Karpas-422 (cell line): ENCODE data around the gene SORCS1. TPM values are rescaled to one million over a fixed set of nuclear protein-coding genes. Genes with fewer than 3 reads are reported as not detected.

Experiments used
- DNase-seq: peaks from one replicate; pipeline ENCODE4 v3.0.0-alpha.2; 2015
- H2AFZ ChIP-seq: fragments of 200-600 bp; sonication (generic); 2 replicates; pipeline ENCODE4 v1.6.1; 2014; ENCODE audit warnings: antibody characterized with exemption, low read length, mixed read lengths
- H3K27ac ChIP-seq: fragments of 200-600 bp; sonication (generic); 2 replicates; pipeline ENCODE4 v1.5.1; 2014; ENCODE audit warnings: mild to moderate bottlenecking, low read length, moderate library complexity
- H3K27me3 ChIP-seq: fragments of 200-600 bp; sonication (generic); 2 replicates; pipeline ENCODE4 v1.6.1; 2014; ENCODE audit warnings: low read length, mixed read lengths
- H3K36me3 ChIP-seq: fragments of 200-600 bp; sonication (generic); 2 replicates; pipeline ENCODE4 v1.6.1; 2014; ENCODE audit warnings: low read length, mixed read lengths; ENCODE audit not compliant: insufficient read depth
- H3K4me1 ChIP-seq: fragments of 200-600 bp; sonication (generic); 2 replicates; pipeline ENCODE4 v1.6.1; 2014; ENCODE audit warnings: mild to moderate bottlenecking, low read length, mixed read lengths
- H3K4me2 ChIP-seq: fragments of 200-600 bp; sonication (generic); 2 replicates; pipeline ENCODE4 v1.6.1; 2014; ENCODE audit warnings: low read length, low read depth, mild to moderate bottlenecking; ENCODE audit not compliant: poor library complexity, severe bottlenecking
- H3K4me3 ChIP-seq: fragments of 200-600 bp; sonication (generic); 2 replicates; pipeline ENCODE4 v1.5.1; 2014; ENCODE audit warnings: mild to moderate bottlenecking, antibody characterized with exemption, low read length, mixed read lengths
- H3K79me2 ChIP-seq: fragments of 200-600 bp; sonication (generic); 2 replicates; pipeline ENCODE4 v1.6.1; 2014; ENCODE audit warnings: mild to moderate bottlenecking, low read length, mixed read lengths
- H3K9ac ChIP-seq: fragments of 200-600 bp; sonication (generic); 2 replicates; pipeline ENCODE4 v1.6.0; 2014; ENCODE audit warnings: low read length
- H3K9me2 ChIP-seq: fragments of 200-600 bp; sonication (generic), shearing (Covaris generic); replicated peaks from 2 replicates; pipeline ENCODE4 v1.6.0; 2014; ENCODE audit warnings: mild to moderate bottlenecking, low read length, moderate library complexity; ENCODE audit not compliant: insufficient read depth
- H3K9me3 ChIP-seq: fragments of 300-700, 200-600 bp; sonication (generic); 2 replicates; pipeline ENCODE4 v1.6.1; 2014; ENCODE audit warnings: low read length, mixed read lengths
- H4K20me1 ChIP-seq: fragments of 200-600 bp; sonication (generic); 2 replicates; pipeline ENCODE4 v1.6.1; 2014; ENCODE audit warnings: mild to moderate bottlenecking, antibody characterized with exemption, low read length, low read depth; ENCODE audit not compliant: insufficient read depth
- total RNA-seq: library from RNA; depleted of rRNA; stranded (reverse); fragments of >200 nt; shearing (Covaris generic); gene quantifications from 2 replicates; pipeline ENCODE4 v1.2.3, GENCODE V29; 2014; ENCODE audit warnings: low replicate concordance

SORCS1 gene
- total RNA-seq, 1 experiment from 2014 or later, result not detected

DNA sequence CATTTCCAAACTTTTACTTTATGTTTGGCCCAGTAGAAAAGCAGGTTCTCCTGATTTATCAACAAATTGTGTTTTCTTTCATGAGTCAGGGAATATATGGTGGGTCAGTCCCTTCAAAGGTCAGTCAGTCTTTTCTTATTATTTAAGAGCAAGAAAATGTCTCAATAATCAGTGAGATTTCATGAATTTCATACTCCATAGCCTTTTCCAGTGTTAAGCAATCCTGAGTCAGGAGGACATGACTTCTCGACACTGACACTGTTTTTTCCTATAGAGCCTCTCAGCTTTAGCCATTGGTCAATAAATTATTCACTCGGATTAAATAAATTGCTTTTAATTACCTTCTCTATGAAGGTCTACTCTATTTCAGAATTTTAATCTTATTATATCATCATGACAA is 334.5 kb downstream of the SORCS1 start:
- no peaks in the 10 kb centered on the region for H4K20me1 ChIP-seq
- no peak overlapping the region for H3K4me2 ChIP-seq
- H3K79me2 ChIP-seq, result no peaks in the 10 kb centered on the region
- H3K27ac ChIP-seq, result no peak overlapping the region
- peaks cover 11% of the 10 kb centered on the region; the same call in 1 of the 2 replicates for H3K9me3 ChIP-seq
- no peak overlapping the region for H3K4me3 ChIP-seq
- no peak for DNase-seq
- no peaks in the 10 kb centered on the region for H3K27me3 ChIP-seq
- H3K36me3 ChIP-seq, result no peaks in the 10 kb centered on the region
- no peaks in the 10 kb centered on the region for H3K4me1 ChIP-seq
- no peak overlapping the region for H3K9ac ChIP-seq
- H2AFZ ChIP-seq, result no peak overlapping the region
- H3K9me2 ChIP-seq, result no peaks in the 10 kb centered on the region

DNA sequence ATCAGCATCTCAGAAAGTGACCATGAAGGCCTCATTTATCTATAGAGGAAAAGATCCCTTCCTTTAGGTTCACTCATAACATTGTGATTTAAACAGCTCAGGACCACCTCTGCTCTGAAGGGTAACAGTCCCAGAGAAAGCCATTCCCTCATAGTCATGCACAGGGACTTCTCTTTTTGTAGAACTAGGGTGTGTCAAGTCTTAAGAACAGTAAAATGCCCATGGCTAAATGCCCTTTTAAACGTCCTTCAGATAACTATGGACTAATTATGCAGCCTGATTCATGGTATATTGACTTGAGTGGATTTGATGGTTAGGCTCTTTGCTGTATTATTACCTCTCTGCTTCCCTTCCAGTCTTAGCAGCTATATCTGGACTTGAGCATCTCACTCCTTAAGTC is 337.8 kb downstream of the SORCS1 start:
- Histone ChIP-seq H3K9me3 (peaks cover 8% of the 10 kb centered on the region; the same call in 1 of the 2 replicates), H2AFZ (no peak overlapping the region), H3K27me3 (no peaks in the 10 kb centered on the region), H3K4me2 (no peak overlapping the region), H3K36me3 (no peaks in the 10 kb centered on the region), H3K9ac (no peak overlapping the region), H3K4me1 (no peaks in the 10 kb centered on the region), H3K9me2 (no peaks in the 10 kb centered on the region), H4K20me1 (no peaks in the 10 kb centered on the region), H3K27ac (no peak overlapping the region), H3K4me3 (no peak overlapping the region), H3K79me2 (no peaks in the 10 kb centered on the region)
- DNase-seq, result no peak

DNA sequence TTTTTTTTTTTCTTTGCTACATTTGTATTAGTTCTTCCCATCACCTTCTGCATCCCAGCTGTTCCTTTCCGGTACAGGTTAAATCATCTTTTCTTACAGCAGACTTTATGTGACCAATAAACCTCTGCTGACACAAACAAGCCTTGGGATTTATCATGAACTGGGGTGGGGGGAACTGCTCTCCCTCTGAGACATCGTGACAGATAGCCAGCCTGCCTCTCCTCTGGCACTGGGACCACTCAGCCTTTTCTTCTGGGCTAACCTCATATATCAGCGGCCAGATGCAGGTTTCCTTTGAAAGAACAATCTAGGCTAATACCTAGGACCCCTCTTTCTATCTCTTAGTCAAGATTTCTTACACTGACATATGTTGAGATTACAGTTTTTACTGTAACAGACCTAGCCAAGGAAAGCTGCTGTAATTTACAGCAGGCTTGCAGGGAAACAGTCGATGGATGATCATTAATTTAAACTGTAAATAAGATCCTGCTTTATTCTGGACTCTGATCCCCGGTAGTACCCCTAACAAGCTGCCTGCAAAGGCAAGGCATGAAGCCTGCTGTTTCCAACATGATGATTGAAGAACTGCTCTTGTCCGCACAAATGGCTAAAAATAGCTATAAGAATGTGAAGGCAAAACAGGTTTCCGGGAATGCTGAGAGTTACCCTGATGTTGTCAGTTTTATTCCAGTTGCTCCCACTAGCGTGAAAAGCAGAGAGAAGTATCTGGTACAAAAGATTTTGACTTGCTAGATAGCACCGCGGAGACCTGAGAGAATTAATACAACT is 338.7 kb downstream of the SORCS1 start:
- Histone ChIP-seq H3K36me3 (no peaks in the 10 kb centered on the region), H3K9me3 (peaks cover 4% of the 10 kb centered on the region; the same call in 1 of the 2 replicates), H3K27ac (no peak overlapping the region), H3K4me2 (no peak overlapping the region), H3K9ac (no peak overlapping the region), H3K4me1 (no peaks in the 10 kb centered on the region), H3K4me3 (no peak overlapping the region), H4K20me1 (no peaks in the 10 kb centered on the region), H3K27me3 (no peaks in the 10 kb centered on the region), H3K9me2 (no peaks in the 10 kb centered on the region), H2AFZ (no peak overlapping the region), H3K79me2 (no peaks in the 10 kb centered on the region)
- no peak for DNase-seq

DNA sequence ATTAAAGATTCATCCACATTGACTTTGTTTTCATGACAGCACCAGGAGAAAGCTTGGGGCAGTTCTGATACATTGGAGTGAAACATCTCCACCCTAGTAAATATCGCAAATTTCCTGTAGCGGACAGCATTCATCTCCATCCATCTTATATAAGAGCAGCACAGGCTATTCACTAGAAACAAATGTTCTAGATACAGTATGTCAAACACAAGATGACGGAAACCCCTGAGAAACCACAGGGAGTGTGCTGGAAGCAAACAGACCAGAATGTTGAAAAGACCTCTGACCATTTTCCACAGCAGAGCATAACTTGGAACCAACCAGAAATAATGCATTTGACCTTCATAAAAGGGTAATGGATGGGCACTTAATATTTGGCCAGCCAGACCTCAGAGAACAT is 343.9 kb downstream of the SORCS1 start:
- Histone ChIP-seq H3K9me3 (peaks cover 7% of the 10 kb centered on the region; the same call in 1 of the 2 replicates), H3K27ac (no peak overlapping the region), H3K4me3 (no peak overlapping the region), H3K4me1 (no peaks in the 10 kb centered on the region), H3K27me3 (no peaks in the 10 kb centered on the region), H3K36me3 (no peaks in the 10 kb centered on the region), H3K79me2 (no peaks in the 10 kb centered on the region), H4K20me1 (no peaks in the 10 kb centered on the region), H3K9me2 (no peaks in the 10 kb centered on the region), H3K9ac (no peak overlapping the region), H3K4me2 (no peak overlapping the region), H2AFZ (no peak overlapping the region)
- DNase-seq, result no peak

DNA sequence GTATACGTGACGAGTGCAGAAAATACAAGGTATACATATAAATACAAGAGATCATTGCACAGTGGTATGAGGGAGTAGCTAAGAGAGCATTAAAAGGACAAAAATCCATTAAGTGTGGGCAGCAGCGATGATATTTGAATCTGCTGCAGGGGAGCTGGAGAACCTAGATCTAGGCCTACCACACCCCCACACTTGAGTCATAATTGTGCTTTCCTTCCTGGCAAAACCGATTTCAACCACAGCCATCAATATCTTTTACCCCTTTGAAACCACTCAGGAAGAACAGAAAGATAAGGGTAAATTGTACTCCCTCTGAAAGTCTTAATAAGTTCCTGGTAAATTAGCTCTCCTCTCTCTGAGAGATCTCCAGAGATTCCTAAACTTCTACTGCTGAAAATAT is 345.0 kb downstream of the SORCS1 start:
- Histone ChIP-seq H3K36me3 (no peaks in the 10 kb centered on the region), H3K9me2 (no peaks in the 10 kb centered on the region), H3K4me3 (no peak overlapping the region), H3K79me2 (no peaks in the 10 kb centered on the region), H3K9ac (no peak overlapping the region), H3K4me2 (no peak overlapping the region), H3K27me3 (no peaks in the 10 kb centered on the region), H3K4me1 (no peaks in the 10 kb centered on the region), H3K9me3 (peaks cover 7% of the 10 kb centered on the region; the same call in 1 of the 2 replicates), H2AFZ (no peak overlapping the region), H3K27ac (no peak overlapping the region), H4K20me1 (no peaks in the 10 kb centered on the region)
- DNase-seq, result no peak

DNA sequence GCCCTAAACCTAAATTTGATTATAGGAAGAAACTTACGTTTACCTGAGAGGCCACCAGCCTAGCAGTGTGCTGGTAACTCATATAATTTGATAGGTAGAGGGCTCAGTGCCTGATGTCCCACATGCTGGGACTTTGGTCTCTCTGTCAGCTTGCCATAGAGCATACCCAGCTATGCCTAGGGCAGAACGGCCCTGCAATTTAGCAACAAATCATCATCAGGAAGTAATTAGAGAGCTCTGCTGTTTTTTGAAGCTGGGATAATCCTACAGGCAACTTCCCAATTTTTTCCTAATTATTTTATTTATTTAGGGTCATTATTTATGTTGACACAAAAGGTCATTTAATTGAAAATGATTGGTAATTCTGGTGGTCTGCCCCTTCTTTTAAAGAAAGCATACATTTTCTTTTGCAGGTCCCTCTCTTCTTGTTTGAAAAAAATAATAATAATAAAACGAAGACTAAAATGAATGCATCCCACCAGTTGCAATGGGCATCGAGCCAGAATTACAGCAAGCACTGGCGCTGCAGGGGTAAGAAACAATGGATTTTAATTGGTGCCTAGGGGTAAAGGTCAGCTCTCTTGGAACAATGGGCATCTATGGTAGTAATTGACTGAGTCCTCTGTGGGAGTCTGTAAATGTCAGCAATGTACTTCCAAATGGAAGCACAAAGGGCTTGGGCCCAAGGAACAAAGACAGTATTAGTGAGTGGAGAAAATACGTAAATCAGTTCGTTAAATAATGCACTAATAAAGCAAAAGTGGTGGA is 348.0 kb downstream of the SORCS1 start:
- H4K20me1 ChIP-seq, result no peaks in the 10 kb centered on the region
- no peak overlapping the region for H3K4me2 ChIP-seq
- no peak overlapping the region for H3K27ac ChIP-seq
- no peak for DNase-seq
- H3K9me3 ChIP-seq, result peaks cover 7% of the 10 kb centered on the region; the same call in 1 of the 2 replicates
- no peaks in the 10 kb centered on the region for H3K9me2 ChIP-seq
- no peaks in the 10 kb centered on the region for H3K36me3 ChIP-seq
- no peak overlapping the region for H3K4me3 ChIP-seq
- H3K4me1 ChIP-seq, result no peaks in the 10 kb centered on the region
- H2AFZ ChIP-seq, result no peak overlapping the region
- no peak overlapping the region for H3K9ac ChIP-seq
- H3K27me3 ChIP-seq, result no peaks in the 10 kb centered on the region
- H3K79me2 ChIP-seq, result no peaks in the 10 kb centered on the region

DNA sequence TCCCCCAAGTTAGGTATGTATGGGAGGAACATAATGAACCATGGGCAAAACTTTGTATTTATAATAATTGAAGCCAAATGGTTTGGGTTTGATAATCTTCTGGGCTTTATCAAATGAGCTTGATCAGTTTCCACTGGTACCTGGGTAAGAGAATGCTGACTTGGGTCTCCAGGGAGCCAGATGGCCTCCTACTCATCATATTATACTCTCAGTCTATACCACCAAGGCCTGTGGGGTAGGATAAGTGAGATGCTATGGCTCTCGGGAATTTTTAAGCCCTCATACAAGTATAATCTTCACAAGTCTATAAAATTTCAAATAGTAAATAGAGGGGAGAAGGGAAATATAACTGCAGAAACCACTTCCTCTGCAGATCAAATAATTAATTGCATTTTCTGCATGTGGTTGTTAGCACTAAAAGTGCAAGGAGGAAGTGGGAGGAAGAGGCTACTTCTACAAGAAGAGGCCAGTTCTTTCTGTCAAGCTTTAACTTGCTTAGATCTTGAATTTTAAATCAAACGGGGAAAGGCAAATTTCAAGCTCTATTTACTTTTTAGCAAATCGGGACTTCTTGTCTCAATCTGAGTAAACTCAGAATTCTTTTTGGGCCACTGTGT is 349.0 kb downstream of the SORCS1 start:
- no peak for DNase-seq
- no peaks in the 10 kb centered on the region for H3K27me3 ChIP-seq
- no peaks in the 10 kb centered on the region for H3K9me2 ChIP-seq
- no peak overlapping the region for H3K4me2 ChIP-seq
- no peak overlapping the region for H2AFZ ChIP-seq
- no peaks in the 10 kb centered on the region for H3K36me3 ChIP-seq
- no peak overlapping the region for H3K27ac ChIP-seq
- H3K9me3 ChIP-seq, result peaks cover 6% of the 10 kb centered on the region; the same call in 1 of the 2 replicates
- H3K9ac ChIP-seq, result no peak overlapping the region
- no peaks in the 10 kb centered on the region for H3K79me2 ChIP-seq
- no peaks in the 10 kb centered on the region for H3K4me1 ChIP-seq
- H4K20me1 ChIP-seq, result no peaks in the 10 kb centered on the region
- no peak overlapping the region for H3K4me3 ChIP-seq

DNA sequence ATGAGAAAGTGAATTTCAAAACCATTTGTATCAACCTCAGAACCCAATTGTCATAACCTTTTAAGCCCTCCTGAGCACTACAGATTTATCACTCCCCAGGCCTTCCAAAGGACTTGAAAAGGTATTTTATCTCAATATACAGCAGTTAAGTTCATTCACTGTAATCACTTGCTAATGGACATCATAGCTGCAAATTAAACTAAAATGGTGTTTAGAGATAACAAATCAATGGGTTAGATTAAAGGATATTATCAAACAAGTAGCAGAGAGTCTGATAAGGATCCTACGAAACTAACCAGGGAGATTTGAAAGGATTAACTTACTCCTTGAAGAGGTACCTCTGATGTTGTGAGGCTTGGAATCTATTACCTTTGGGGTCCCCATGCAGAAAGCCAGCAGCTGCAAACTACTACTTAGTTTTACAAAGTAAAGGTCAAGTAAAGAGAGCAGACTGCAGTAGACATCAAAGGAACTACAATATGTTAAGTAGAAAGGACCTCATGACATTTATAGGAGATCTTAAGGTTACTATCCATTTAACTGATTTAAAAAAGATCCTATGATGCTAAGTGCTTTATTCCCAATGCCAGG is 359.4 kb downstream of the SORCS1 start:
- Histone ChIP-seq H3K27ac (no peak overlapping the region), H3K36me3 (no peaks in the 10 kb centered on the region)

More for the DNA sequence above, 359.4 kb downstream of the SORCS1 start:
- no peak overlapping the region for H3K4me2 ChIP-seq
- no peak overlapping the region for H2AFZ ChIP-seq
- no peaks in the 10 kb centered on the region for H3K4me1 ChIP-seq
- H3K9me2 ChIP-seq, result no peaks in the 10 kb centered on the region
- H3K4me3 ChIP-seq, result no peak overlapping the region
- no peak overlapping the region for H3K9ac ChIP-seq
- no peaks in the 10 kb centered on the region for H3K79me2 ChIP-seq
- no peaks in the 10 kb centered on the region for H3K27me3 ChIP-seq
- DNase-seq, result no peak
- H4K20me1 ChIP-seq, result no peaks in the 10 kb centered on the region
- H3K9me3 ChIP-seq, result peaks cover 18% of the 10 kb centered on the region
